Germinal center (tissue), 1 donor: Measurements from ENCODE around the gene CREBRF.
"Not testable (repeated sequence)": the region's sequence is repeated elsewhere in the genome, so short reads cannot be mapped to it uniquely, and the experiment has no call there.

Source experiments
- DNase-seq: peaks from one replicate; pipeline ENCODE4 v3.0.0; 2012; ENCODE audit warnings: mixed read lengths, low spot score

The CREBRF gene

DNA sequence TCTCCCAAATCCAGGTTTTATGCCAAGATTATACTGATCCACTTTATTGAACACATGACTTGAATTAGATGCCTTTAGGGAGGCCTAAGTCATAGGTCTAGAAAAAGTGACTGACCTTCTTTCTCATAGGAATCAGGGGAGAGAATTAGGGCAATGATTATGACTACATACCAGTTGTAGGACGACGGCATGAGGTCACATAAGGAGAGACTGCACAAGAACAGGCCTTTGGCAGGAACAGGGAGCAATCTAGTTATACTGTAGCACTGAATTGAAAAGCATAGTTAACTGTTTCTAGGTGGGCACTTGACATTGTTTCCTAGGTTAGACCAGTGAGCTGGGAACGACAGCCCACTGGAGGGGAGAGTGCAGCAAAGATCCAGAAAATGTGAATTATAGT lies 22.7 kb downstream of the CREBRF start:
- no peak for DNase-seq

DNA sequence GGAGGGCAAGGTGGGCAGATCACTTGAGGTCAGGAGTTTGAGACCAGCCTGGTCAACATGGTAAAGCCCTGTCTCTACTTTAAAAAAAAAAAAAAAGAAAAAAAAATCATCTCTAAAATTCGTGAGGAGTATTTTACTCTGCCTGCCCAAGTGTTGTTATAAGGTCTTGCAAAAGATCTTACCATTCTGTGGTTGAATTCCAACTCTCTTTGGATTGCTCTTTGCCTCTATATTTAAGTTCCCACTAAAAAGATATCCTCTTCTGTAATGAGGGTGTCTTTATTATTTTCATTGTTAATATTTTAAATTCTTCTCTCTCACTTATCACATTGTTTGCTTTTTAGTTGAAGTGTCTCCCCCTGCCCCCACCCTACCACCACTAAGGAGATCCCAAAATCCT lies 33.4 kb downstream of the CREBRF start:
- no peak for DNase-seq

DNA sequence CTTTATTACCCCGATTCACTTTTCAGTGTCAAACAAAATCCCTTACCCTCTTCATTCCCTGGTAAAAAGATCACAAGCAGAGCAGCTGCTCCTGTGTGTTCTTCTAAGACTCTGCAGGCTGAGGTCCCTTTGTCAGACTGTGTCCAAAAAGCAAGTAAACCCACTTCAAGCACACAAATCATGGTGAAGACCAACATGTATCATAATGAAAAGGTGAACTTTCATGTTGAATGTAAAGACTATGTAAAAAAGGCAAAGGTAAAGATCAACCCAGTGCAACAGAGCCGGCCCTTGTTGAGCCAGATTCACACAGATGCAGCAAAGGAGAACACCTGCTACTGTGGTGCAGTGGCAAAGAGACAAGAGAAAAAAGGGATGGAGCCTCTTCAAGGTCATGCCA lies 34.5 kb downstream of the CREBRF start:
- DNase-seq, result no peak

DNA sequence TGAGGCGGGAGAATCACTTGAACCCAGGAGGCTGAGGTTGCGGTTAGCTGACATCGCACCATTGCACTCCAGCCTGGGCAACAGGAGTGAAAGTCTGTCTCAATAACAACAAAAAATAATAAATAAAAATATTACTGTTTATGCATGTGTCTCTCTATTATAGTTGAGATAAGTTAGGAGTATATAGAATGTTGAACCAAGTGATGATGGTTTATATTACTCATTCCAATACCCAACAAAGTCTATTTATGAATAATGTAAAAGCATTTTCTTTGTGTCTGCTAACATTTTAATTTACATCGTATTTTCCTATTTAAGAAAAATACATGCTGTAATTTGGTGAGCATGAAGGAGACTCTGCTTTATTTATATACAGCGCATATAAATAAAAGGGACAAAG lies 35.8 kb downstream of the CREBRF start:
- DNase-seq, result no peak

DNA sequence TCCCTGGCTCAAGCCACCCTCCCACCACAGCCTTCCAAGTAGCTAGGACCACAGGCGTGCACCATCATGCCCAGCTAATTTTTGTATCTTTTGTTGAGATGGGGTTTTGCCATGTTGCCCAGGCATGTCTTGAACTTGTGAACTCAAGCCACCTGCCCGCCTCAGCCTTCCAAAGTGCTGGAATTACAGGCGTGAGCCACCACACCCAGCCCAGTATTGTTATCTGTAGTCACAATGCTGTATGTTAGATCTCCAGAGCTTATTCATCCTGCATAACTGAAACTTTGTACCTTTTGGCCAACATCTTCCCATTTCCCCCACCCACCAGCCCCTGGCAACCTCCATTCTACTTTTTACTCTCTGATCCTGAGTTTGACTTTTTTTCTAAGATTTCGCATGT lies 37.5 kb downstream of the CREBRF start:
- no peak for DNase-seq

DNA sequence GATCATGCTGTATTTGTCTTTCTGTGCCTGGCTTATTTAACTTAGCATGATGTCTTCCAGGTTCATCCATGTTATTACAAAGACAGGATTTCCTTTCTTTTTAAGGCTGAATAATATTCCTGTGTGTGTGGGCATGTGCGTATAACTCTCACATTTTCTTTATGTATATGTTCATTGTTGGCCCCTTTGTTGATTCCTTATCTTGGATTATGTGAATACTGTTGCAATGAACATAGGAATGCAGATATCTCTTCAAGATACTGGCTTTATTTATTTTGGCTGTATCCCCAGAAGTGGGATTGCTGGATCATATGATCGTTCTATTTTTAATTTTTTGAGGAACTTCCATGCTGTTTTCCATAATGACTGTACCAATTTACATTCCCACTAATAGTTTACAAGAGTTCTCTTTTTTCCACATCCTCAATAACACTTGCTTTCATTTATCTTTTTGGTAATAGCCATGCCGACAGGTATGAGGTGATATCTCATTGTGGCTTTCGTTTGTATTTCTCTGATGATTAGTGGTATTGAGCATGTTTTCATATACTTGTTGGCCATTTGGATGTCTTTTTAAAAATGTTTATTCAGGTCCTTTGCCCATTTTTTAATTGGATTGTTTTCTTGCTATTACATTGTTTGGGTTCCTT lies 38.0 kb downstream of the CREBRF start:
- DNase-seq, result no peak

DNA sequence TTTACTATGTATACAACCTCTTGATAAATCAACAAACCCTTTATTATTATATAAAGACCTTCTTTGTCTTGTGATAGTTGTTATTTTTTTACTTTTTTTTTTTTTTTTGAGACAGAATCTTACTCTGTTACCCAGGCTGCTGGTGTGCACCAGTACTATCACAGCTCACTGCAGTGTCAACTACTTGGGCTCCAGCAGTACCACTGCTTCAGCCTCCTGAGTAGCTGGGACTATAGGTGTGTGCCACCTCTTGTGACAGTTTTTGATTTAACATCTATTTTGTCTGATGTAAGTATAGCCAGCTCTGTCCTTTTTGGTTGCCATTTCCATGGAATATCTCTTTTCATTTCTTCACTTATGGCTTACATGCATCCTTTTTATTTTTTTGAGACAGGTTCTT lies 42.6 kb downstream of the CREBRF start:
- no peak for DNase-seq

DNA sequence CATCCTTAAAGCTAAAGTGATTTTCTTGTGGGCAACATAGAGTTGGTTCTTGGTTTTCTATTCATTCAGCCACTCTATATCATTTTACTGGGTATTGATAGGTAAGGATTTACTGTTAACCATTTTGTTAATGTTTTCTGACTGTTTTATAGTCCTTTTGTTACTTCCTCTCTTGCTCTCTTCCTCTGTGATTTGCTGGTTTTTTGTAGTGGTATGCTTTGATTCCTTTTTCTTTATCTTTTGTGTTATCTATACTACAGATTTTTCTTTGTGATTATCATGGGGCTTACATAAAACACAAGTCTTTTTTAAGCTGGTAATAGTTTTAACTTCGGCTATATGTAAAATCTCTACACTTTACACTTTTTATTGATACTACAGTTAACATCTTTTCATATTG lies 43.3 kb downstream of the CREBRF start:
- DNase-seq, result no peak

DNA sequence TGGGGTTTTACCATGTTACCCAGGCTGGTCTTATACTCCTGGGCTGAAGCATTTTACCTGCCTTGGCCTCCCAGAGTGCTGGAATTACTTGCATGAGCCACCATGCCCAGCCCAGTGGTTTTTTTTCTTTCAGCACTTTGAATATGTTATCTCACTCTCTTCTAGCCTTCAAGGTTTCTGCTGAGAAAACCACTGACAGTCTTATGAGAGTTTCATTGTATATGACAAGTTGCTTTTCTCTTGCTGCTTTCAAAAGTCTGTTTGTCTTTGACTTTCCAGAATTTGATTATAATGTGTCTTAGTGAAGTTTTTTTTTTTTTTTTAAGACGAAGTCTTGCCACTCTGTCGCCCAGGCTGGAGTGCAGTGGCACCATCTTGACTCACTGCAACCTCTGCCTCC lies 45.1 kb downstream of the CREBRF start:
- no peak for DNase-seq

DNA sequence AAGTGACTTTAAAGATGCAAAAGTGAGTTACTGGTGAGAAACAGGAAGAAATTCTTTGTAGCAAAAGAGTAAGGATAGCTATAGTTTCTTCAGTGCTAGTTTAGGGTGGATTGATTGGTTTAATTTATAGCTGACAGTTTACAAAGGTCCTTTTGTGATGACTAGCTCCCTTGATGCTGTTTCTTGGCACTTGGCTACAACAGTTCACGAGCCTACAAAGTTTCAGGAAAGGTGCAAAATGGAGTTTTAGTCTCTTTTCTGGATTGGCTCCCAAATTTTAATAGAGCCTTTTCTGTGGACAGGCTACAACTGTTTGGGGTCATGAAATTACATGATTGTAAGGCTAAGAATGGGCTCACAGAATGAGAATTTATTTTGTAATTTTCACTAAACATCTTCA lies 47.3 kb downstream of the CREBRF start:
- DNase-seq, result no peak

DNA sequence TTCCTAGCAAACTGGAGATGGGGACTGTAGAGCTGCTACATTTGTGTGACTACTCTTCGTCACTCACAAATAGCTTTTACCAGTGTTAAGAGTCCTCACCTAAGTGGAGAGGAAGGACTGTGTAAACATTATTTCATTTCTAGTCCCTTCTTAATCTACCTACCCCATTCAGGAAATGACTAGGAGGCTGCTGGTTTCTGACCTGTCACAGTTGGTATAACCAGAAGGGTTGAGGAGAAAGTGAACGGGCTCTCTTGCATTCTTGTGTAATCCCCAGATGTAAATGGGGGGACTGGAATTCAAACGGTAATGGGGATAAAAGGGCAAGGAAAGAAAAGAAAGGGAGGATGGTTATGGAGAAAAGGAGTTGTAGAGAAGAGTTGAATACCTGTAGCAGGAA lies 52.8 kb downstream of the CREBRF start:
- no peak for DNase-seq

DNA sequence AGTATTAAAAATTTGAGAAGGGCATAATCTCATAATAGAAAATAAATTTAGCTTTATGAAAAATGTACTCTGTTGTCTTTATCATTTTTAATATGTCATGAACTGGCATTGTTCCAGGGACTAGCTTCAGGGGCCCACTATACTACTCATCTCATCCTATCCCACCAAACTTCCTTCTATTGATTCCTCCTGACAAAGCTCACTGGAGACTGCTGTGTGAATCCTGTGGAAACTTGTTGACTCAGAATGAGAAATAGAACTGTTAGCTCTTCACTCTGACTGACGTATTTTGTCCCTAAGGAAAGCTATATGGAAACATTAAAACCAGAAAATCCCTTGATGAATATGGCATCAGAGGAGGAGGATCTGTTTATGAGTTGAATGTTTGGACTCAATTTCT lies 58.4 kb downstream of the CREBRF start:
- no peak for DNase-seq

DNA sequence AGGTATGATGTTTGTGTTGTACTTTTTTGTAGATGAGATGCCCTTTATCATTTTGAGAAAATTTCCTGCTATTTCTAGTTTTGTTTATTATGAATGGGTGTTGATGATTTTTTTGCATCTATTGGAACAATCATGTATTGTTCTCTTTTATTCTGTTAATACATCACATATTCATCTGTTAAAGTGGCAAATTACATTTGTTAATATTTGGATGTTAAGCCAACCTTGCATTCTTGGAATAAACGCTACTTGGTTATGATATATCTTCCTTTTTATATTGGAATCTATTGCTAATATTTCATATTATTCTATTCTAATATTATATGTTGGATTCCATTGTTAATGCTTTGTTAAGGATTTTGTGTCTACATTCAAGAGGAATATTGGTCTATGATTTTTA lies 63.6 kb downstream of the CREBRF start:
- no peak for DNase-seq

DNA sequence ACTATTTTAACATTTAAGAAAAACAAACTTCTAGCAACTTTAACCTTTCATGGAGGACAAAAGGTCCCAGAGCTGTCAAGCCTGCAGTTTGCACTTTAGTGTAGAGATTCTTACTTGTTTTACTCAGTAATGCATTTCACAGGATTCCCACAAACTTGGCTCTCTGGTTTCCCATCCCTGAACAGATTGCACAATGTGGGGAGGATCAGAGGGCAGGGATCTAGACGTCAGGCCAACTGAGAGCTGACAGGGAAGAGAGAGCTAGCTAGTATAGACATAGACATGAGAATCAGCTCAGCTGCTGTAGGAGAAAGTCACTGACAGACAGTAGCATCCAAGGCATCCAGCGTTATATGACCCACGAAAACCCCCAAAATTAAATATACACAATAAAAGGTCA lies 67.3 kb downstream of the CREBRF start:
- no peak for DNase-seq

DNA sequence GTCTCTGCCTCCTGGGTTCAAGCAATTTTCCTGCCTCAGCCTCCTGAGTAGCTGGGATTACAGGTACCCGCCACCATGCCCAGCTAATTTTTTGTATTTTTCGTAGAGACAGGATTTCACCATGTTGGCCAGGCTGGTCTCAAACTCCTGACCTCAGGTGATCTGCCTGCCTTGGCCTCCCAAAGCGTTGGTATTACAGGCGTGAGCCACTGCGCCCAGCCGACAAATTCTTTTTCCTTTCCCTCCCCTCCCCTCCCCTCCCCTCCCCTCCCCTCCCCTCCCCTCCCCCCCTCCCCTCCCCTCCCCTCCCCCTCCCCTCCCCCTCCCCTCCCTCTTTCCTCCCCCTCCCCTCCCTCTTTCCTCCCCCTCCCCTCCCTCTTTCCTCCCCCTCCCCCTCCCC lies 76.0 kb downstream of the CREBRF start:
- DNase-seq, result not testable (repeated sequence)

DNA sequence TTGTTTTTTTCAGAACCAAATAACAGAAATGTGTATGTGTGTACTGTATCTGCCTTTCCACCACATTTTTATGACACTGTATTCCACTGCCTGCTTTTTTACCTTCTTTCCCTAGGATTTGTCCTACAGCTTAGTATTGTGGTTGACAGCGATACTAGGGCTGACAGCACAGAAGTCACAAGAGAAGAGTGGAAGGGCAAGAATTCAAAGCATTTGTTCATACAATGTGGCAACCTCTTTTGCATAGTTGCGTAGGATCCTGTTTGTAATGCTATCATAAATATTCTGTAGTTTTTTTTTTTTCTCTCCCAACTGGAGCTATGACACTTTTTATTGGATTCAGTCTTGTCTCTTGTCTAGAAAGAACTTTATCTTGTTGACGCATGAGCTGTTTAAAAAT lies 82.6 kb downstream of the CREBRF start:
- no peak for DNase-seq

DNA sequence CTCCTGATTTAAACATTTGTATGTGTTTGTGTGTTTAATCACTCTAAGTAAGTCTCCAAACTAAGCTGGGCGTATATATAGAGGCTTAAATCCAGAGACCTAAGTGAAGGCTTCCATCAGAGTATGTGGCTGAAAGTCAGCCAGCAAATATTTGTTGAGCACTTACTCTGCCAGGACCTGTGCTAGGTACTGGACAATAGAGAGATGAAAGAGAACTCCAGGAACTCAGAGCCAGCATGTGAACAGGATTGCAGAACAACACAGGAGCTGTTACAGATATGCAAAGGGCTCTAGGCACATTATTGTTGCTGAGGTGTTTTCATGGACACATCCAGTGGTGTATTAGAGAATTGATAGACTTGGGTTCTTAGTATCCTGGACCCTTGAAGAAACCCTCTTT lies 83.5 kb downstream of the CREBRF start:
- DNase-seq, result no peak

DNA sequence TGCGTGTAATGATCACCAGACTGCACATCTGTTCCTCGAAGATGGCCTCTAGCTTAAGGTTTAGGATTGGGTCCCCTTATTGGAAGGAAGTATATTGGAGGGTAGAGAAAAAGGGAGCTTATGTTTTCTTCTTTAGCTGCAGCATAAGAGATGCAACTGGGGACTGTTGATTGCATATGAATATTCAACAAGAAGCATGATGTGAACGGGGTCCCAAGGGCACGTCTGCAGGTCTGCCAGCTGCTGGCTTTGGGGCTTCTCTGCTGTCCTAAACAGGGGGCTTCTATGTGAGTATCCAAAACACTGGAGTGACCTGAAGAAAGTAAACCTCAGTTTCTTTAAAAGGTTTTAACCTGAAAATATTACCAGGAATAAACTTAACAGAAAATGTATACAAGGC lies 84.6 kb downstream of the CREBRF start:
- DNase-seq, result no peak

DNA sequence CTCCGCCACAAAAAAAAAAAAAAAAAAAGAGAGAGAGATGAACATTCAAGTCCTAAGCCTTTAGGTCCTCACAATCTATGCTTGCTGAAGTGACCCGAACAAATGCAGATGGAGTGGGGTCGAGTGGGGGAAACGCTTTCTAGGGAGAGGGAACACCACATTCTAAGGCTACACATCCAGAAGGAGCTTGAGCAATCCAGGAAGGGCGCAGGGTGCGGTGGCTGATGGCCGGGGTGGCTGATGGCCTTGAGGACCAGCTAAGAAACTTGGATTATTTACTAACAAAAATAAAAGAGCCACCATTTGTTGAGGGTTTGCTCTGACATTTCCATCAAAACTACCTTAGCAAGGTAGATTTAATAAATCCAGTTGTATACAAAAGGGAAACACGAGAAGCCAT lies 87.4 kb downstream of the CREBRF start:
- DNase-seq, result no peak

DNA sequence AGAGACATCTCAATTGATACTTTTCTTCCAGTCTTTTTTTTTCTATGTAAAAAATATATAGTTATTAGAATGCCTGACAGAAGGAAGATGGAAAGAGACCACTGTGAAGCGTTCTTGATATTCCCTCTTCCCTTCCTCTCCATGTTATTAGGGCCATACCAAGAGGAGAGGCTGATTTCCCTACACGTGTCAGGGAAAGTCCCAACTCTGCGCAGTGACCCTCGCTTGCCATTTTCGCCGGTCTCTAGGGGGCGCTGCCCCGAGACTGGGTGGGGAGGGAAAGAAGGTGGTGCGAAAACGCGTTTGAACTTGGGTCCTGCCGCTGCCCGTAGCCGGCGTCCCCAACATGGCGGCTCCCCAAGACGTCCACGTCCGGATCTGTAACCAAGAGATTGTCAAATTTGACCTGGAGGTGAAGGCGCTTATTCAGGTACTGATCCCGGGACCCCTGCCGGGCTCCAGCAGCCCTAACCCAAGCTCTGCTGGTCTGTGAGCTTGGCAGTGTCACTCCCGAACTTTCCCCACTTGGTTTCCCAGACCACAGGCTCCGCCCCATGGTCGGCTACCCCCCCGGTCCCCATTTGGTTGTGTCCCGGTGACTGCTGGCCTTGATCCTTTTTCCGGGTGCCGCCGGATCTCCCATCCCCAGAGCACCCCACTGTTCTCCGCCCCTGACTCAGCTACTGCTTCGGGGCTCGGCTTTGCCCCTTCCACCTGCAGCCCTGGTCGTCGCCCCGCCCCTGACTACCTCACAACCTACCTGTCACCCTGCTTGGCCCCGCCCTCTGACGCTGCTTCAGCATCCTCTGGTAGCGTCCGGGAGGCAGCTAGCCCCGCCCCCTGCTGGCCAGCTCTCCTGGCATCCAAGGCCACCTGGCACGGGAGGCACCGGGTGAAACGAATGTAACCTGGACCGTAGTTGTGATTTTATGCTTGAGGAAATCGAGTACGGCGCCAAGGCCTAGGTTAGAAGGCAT lies 88.3 kb downstream of the CREBRF start, which contains the start of gene BNIP1:
Gene BNIP1 (plus strand): TSS at position 332 of the 977 bp plus-strand sequence. CDS start 15 bp downstream, at position 347.
- peak; percentile 97 for DNase-seq

DNA sequence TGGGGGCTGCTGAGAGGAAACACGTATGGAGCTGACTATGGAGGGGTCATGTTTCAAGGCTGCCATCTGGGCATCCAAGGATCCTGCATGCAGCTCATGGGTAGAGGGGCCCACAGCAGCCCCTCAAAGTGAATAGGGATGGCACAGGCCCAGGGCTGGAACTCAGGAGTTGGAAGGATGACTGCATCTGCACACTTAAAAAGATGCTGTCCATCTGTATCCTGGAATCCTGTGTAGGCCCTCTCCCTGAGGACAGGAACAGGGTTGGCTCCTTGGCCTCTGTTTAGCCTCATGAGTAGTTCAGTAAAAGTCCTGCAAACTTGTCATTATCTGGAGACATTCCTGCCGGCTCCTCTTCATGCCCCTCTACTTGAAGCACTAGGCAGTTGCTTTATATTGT lies 92.2 kb downstream of the CREBRF start:
- no peak for DNase-seq

DNA sequence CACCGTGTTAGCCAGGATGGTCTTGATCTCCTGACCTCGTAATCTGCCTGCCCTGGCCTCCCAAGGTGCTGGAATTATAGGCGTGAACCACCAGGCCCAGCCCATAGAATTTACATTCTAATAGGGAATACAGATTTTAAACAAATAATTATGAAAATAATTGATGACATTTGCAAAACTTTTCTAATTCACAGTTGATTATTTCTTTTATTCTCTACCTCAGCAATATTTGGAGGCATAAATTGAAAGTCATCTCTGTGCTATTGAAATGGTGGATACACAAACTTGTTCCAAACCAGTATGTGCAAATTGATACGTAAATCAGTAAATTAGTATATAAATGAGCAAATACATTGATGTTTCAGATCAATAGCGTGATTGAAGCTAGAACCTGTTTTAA lies 96.4 kb downstream of the CREBRF start:
- DNase-seq, result no peak

DNA sequence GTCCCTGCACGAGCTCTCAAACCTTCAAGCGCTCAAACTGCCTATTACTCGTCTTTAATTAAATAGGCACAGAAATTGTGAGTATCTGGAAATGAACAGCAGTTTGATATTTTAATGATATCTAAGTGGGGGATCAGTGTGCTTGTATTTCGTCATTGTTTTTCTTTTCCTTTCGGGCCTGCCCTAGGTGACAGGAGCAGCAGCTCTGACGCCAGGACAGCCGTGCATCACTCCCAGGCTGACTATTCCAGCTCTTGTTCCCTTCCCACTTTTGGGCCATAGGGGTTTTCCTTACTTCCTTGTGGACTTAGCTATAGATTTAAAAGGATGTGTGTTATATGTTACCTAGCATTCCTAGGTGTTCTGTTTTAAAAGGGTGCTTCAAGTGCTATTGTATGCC lies 97.7 kb downstream of the CREBRF start:
- DNase-seq, result no peak
